DMS53 treated with DMSO at 0.1 percent for 48 hours (cell line): ENCODE measurements around the gene ARHGAP33.
A peak's percentile ranks its signal among the peaks of the same experiment; 100 is the strongest.
"Not testable (repeated sequence)": the region's sequence is repeated elsewhere in the genome, so short reads cannot be mapped to it uniquely, and the experiment has no call there.

Experiments used
- DNase-seq: peaks from one replicate; lab custom pipeline; 2025; ENCODE audit not compliant: unreplicated experiment; lab: John Stamatoyannopoulos, UW

ARHGAP33 gene

GRCh38 chr19:35754370-35755130, 20.8 kb upstream of the ARHGAP33 start:
- DNase-seq, result no peak

- no peak for DNase-seq
These were observed 20.2 kb upstream of the ARHGAP33 start for GRCh38 chr19:35755131-35755549.

DNA sequence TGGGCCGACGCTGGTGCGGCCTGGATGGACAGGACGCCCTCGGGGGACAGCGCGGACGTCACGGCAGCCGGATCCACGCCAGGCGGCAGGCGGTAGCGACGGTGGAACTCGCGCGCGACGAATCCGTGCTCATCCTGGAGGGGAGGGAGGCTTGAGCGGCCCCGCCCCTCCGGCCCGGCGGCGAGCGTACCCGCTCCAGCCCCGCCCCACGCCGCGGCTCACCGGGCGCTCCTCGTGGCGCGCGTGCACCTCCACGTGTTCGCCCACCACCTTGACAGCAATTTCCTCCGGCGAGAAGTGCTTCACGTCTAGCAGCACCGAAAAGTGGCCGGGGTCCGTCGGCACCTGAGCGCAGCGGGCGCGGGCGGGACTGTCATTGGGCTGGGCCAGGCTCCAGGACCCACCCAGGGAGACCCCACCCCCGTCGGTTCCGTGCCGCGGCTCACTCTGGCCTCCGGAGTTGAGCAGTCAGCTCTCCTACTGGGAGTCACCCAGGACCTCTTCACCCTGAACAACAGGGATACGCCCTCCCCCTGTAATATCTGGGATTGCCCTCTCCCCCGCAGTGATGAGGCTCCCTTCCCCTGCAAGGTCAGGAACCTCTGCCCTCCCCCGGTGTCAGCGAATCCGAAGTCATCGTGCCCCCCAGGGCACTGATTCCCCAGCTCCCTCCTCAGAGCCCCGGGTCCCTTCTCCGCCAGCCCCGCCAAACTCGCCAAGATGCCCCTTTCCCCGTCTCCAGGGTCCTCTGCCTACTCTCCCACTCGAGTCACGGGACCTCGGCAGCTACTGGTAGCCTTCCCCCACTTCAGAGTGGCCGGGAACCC, 19.6 kb upstream of the ARHGAP33 start:
- DNase-seq, result no peak

DNA sequence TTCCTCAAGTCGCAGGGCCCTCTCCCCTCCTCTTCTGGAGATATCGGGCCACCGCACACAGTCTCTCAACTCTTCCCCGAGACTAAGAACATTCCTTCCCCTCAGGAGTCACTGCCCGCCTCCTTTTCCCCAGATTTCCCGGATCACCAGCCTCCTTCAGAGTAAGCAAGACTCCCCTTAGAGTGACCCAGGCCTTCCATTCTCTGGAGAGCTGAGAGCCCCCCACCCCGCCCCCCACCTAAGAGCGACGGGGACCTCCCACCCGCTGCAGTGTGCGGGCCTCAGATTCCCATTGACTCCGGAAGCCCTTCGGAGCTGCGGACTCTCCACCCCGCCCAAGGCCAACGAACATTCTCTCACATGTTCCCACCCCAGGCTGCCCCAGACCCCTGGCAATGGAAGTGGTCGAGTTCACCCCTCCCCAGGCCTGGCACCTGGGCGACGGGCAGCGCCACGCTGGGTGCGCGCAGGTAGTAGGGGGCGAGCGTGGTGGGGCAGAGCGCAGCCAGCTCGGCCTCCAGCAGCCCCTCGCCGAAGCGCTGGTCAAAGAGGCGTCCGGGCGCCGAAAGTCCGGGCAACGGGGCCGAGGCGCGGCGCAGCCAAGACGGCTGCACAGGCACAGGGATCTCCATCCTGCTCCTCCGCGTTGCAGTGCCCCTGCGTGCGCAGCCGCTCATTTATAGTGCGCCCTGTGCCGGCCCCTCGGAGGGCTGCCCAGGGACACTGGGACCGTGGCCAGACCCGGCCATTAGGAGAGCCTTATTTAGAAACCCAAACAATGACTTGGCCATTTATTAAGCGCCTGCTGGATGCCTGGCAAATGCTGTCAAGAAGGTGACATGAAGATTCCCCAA, 18.8 kb upstream of the ARHGAP33 start, which contains the start of gene HSPB6:
Gene HSPB6 (minus strand): TSS at position 653 of the 854 bp plus-strand sequence. CDS start 21 bp downstream, at position 632.
- peak; percentile 43 for DNase-seq

DNA sequence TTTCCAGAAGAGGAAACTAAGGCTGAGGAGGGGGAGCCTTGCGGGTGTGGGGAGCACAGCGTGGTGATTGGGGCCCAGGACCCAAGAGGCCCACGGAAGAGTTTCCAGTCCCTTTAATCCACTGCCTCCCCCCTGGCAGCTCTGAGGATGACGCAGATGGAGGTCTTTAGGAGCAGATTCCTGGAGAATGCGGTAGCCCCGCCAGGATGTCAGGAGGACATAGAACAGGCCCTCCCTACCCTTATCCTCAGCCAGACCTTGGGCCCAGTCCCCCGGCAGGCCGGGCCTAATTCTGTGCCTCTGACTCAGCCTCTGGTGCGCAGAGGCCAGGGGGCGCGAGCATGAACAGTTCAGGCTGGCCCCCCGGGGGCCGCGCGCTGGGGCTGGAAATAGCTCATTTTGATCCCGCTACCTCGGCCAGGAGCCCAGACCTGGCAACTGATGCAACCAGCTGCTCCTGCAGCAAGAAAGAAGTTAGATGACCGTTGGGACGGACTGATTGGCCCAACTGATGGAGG, 18.1 kb upstream of the ARHGAP33 start:
- no peak for DNase-seq

GRCh38 chr19:35757749-35758608, 17.4 kb upstream of the ARHGAP33 start, which contains the start of gene PROSER3:
Gene PROSER3, plus strand, starts transcription at chr19:35758176. Its CDS starts 40 bp downstream, at chr19:35758216.
- peak; percentile 100 for DNase-seq

- no peak for DNase-seq
These were observed 15.7 kb upstream of the ARHGAP33 start for GRCh38 chr19:35759697-35760096.

DNA sequence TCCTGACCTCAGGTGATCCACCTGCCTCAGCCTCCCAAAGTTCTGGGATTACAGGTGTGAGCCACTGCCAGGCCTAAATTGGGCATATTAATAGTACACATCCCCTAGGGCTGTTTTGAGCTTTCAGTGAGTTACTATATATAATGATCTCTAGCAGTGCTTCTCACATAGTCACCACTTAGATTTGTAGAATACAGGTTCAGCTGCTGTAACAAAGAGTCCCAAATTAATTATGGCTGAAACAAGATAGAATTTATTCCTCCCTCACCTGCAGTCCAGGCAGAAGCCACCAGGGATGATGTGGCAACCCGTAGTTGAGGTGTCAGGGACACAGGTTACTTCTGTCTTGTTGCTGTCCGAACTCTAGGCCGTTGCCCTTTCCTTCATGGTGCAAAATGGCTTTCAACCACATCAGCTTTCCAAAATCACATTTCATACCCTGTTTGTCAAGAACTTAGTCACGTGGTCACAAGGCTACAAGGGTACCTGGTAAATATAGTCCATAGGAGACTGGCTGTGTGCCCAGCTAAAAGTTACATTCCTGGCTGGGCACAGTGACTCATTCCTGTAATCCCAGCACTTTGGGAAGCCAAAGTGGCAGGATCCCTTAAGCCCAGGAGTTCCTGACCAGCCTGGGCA, 14.5 kb upstream of the ARHGAP33 start:
- DNase-seq, result no peak

DNA sequence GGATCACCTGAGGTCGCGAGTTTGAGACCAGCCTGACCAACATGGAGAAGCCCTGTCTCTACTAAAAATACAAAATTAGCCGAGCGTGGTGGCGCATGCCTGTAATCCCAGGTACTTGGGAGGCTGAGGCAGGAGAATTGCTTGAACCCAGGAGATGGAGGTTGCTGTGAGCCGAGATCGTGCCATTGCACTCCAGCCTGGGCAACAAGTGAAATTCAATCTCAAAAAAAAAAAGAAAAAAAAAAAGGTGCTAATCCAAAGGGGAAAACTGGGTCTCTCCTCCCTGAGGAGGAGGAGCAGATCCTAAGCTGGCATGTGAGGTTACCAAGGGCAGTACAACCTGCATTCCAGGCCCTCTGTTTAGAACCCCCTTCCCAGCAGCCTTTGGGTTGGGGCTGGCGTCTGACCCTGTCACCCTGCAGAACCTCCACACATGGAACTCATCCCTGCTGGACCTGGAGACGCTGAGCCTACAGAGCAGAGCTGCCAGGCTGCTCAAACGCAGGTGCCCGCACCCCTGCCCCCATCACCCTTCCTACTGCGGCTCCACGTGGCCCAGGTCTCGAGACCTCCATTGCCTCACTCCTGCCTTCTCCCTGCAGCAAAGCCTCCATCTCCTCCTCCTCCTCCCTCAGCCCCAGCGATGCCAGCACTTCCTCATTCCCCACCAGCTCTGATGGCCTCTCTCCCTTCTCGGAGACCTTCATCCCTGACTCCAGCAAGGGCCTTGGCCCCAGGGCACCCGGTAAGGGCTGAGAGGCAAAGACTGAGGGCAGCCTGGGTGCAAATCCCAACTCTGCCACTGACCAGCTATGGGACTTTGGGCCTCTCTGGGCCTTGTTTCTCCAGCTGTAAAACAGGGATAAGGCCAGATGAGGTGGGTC, 10.7 kb upstream of the ARHGAP33 start:
- DNase-seq, result no peak

- no peak for DNase-seq
These were observed 8.7 kb upstream of the ARHGAP33 start for GRCh38 chr19:35766571-35767104.

GRCh38 chr19:35767288-35768081, 7.9 kb upstream of the ARHGAP33 start:
- no peak for DNase-seq

DNA sequence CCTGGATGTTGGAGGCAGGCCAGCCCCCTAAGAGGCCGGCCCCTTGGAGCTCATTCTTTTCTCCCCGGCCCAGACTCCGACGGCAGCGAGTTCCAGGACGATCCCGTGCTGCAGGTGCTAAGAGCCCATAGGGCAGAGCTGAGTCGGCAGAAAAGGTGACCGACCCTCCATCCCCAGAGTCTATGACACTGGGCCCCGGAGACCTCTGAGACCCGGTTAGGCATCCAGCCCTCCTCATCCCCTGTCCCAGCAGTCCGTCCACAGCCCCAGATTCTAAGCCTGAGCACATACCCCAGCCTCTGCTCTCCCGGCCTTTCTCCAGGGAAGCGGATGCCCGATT, 7.3 kb upstream of the ARHGAP33 start:
- no peak for DNase-seq

DNA sequence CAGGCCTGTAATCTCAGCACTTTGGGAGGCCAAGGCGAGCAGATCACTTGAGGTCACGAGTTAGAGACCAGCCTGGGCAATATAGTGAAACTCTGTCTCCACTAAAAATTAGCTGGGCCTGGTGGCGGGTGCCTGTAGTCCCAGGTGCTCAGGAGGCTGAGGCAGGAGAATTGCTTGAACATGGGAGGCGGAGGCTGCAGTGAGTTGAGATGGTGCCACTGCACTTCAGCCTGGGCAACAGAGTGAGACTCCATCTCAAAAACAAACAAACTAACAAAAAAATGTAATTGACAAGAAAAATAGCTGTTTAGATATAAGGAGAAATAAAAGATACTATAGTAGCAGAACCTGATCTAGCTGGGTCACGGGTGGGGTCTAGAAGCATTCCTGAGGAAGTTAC, 3.0 kb upstream of the ARHGAP33 start:
- DNase-seq, result not testable (repeated sequence)

- no peak for DNase-seq
These were observed 2.2 kb upstream of the ARHGAP33 start for GRCh38 chr19:35773020-35773806.

DNA sequence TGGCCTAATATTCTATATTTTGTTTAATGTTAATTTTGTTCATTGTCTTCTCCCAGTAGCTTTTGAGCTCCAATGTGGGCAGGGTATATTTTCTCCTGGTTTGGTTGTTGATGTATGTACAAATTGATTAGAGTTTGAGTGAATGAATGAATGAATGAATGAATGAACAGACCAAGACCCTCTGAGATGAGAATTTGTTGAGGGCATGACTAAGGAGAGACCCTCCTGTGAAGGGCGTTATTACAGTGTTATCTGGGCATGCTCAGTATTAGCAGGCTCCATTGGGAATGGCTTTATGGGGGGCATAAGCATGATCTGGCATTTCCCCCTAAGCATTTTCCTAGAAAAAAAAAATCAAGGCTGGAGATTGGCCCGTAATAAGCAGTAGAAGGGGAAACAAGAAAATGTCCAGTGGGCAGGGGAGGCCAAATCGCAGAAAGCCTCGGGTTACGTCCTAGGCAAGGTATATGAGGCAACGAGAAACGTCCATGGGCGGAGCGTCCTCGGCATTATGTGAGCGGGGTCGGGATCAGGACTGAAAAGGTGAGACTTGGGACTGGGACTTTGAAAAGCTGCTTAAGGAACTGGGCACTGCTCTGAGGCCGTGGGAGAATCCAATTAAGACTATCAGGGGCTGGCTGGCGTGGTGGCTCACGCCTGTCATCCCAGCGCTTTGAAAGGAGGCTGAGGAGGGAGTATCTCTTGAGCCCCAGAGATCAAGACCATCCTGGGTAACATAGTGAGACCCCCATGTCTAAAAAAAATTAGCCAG, 904 bp upstream of the ARHGAP33 start:
- DNase-seq, result peak; percentile 35

DNA sequence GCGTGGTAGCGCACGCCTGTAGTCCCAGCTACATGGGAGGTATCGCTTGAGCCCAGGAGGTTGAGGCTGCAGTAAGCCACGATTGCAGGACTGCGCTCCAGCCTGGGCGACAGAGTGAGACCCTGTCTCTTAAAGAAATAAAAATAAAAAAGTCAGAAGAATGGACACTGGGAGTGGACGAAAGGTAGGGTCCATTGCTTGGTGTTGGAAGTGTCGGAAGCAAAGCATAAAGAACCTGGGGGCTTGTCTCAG, 392 bp upstream of the ARHGAP33 start:
- DNase-seq, result no peak
